ENCODE data around the gene MRGPRX3.

The MRGPRX3 gene

DNA sequence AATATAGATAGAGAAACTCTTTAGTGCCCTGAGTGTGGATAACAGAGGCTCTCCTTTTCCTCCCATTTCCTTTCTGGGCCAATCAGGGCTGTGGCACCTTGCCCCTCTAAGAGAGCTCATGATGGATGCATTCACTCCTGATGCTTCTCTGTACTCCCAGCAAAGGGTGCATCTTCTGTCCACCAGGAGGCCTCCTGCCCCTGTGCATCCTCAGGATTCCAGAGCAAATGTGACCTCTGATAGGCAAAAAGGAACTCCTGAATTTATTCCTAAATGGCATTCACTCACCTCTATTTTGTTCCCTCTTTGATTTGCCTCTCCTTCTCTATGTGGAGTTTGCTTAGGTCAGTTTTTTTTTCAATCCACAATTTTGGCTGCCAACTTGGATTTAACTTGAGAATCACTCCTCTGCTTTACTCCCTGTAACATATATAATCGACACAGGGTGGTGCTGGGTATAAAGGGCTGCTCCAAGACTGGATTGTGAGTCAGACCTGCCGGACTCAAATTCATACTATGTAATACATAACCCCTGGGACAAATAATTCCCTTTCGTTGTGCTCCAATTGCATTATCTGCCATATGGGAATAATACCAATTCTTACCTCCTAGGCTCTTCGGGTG is 39.1 kb downstream of the MRGPRX3 start:
- DNase-seq: peak; percentile 15

DNA sequence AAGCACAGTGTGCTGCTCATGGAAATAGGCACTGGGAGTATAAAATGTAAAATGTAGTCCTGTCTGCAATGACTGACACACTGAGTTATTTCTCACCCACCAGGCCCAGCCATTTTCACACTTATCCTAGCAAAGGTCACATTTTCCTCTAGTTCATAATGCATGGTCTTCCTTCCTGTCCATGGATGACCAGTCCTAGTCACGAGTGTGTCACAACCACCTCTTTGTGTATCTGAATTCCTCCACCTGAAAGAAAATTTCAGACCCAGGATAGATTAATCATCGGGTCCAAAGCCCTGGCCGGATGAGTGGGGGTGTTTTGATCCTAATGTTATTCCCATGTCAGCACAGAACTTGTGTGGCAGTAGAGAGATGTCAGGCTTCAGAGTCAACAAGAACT is 40.3 kb downstream of the MRGPRX3 start, which contains the start of gene MRGPRX4:
MRGPRX4 (plus strand) TSS at position 172 of the 400 bp plus-strand sequence. CDS start 420 bp downstream, outside the sequence.
- no peak for DNase-seq

DNA sequence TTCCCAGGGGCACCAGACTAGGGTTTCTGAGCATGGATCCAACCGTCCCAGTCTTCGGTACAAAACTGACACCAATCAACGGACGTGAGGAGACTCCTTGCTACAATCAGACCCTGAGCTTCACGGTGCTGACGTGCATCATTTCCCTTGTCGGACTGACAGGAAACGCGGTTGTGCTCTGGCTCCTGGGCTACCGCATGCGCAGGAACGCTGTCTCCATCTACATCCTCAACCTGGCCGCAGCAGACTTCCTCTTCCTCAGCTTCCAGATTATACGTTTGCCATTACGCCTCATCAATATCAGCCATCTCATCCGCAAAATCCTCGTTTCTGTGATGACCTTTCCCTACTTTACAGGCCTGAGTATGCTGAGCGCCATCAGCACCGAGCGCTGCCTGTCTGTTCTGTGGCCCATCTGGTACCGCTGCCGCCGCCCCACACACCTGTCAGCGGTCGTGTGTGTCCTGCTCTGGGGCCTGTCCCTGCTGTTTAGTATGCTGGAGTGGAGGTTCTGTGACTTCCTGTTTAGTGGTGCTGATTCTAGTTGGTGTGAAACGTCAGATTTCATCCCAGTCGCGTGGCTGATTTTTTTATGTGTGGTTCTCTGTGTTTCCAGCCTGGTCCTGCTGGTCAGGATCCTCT is 41.0 kb downstream of the MRGPRX3 start:
- no peak for DNase-seq
